Measurements from ENCODE around the gene SPINK1.

GRCh38 chr5:147804334-147804733 is 27.1 kb downstream of the SPINK1 start:
- TF ChIP-seq CTCF (IDR thresholded peaks at IDR 0.05; ENCODE audit: low read depth, low read length, poor library complexity, severe bottlenecking) (no peak), EZH2phosphoT487 (IDR thresholded peaks at IDR 0.05; ENCODE audit: borderline replicate concordance, low read length) (no peak)
